Endothelial cell of umbilical vein (primary cell): Measurements from ENCODE around the gene FUZ. TPM values are rescaled to one million over a fixed set of nuclear protein-coding genes. Genes with fewer than 3 reads are reported as not detected.

ENCODE experiments used
- BruUV-seq: library from RNA; stranded (reverse); fragments of 400-500 nt; replicated peaks from 2 replicates; lab custom pipeline; 2021; lab: Mats Ljungman, UMichigan
- CTCF ChIA-PET: fragments of 300-600, 350-600 bp; sonication (Branson Sonifier 250); formaldehyde crosslinking; loops from one replicate; lab custom pipeline; 2021; ENCODE audit warnings: antibody characterized with exemption, inconsistent platforms; lab: Charles Lee
- POLR2A ChIA-PET: fragments of 300-600, 350-600 bp; sonication (Branson Sonifier 250); formaldehyde crosslinking; loops from one replicate; lab custom pipeline; 2021; ENCODE audit warnings: antibody characterized with exemption, inconsistent platforms; lab: Charles Lee
- DNase-seq: peaks from one replicate; pipeline ENCODE4 v3.0.0-alpha.2; 2011; ENCODE audit warnings: low read depth, low spot score
- FAIRE-seq: peaks from 2 replicates; lab custom pipeline; 2011; peaks lifted over from hg19 to GRCh38; lab: Jason Lieb, UNC
- H2AFZ ChIP-seq: 2 replicates; pipeline ENCODE4 v1.6.0; 2012; ENCODE audit warnings: low read depth, low read length, control low read depth, inconsistent platforms
- H3K27ac ChIP-seq: 2 replicates; pipeline ENCODE4 v1.5.1; 2011; ENCODE audit warnings: low read depth, mild to moderate bottlenecking, control low read depth, low read length, moderate library complexity; ENCODE audit not compliant: insufficient read depth
- H3K27me3 ChIP-seq, 2 experiments: 2 replicates each; pipeline versions ENCODE4 v1.6.0 to v1.6.1; 2011; ENCODE audit warnings: low read length in 2 of 2, mixed read lengths in 1 of 2; ENCODE audit not compliant: control insufficient read depth in 2 of 2, insufficient read depth in 2 of 2
- H3K36me3 ChIP-seq, 2 experiments: 2 replicates in 1 of 2; 3 replicates in 1 of 2; pipeline ENCODE4 v1.5.1; 2011; ENCODE audit warnings: low read length in 2 of 2, mild to moderate bottlenecking in 1 of 2, moderate library complexity in 1 of 2; ENCODE audit not compliant: control insufficient read depth in 2 of 2, insufficient read depth in 2 of 2; ENCODE audit errors: extremely low read depth in 1 of 2
- H3K4me1 ChIP-seq: 3 replicates; pipeline ENCODE4 v1.5.1; 2011; ENCODE audit warnings: mild to moderate bottlenecking, low read length; ENCODE audit not compliant: control insufficient read depth, insufficient read depth; ENCODE audit errors: extremely low read depth
- H3K4me2 ChIP-seq: 2 replicates; pipeline ENCODE4 v1.6.1; 2011; ENCODE audit warnings: low read length, control low read depth, mixed read lengths; ENCODE audit not compliant: insufficient read depth
- H3K4me3 ChIP-seq, 3 experiments: fragments of 200-600 bp in 1 of 3; sonication (generic), shearing (Covaris generic) in 1 of 3; replicated peaks in 1 of 3; 2 replicates each; pipeline ENCODE4 v1.5.1; 2011 to 2016; ENCODE audit warnings: control low read depth in 3 of 3, low read length in 3 of 3, mild to moderate bottlenecking in 2 of 3, inconsistent platforms in 1 of 3, low read depth in 1 of 3, moderate library complexity in 1 of 3; ENCODE audit not compliant: insufficient read depth in 1 of 3
- H3K79me2 ChIP-seq: 2 replicates; pipeline ENCODE4 v1.6.0; 2012; ENCODE audit warnings: low read length, inconsistent platforms; ENCODE audit not compliant: control insufficient read depth, insufficient read depth
- H3K9ac ChIP-seq: replicated peaks from 2 replicates; pipeline ENCODE3; 2011; ENCODE audit warnings: low read length, control low read depth; ENCODE audit not compliant: insufficient read depth; ENCODE audit errors: extremely low read depth
- H3K9me1 ChIP-seq: replicated peaks from 3 replicates; pipeline ENCODE4 v1.6.0; 2011; ENCODE audit warnings: mild to moderate bottlenecking, low read length; ENCODE audit not compliant: control insufficient read depth, insufficient read depth; ENCODE audit errors: extremely low read depth
- H3K9me3 ChIP-seq: replicated peaks from 2 replicates; pipeline ENCODE4 v1.5.1; 2012; ENCODE audit warnings: low read length, inconsistent platforms; ENCODE audit not compliant: control insufficient read depth, insufficient read depth
- H4K20me1 ChIP-seq: replicated peaks from 2 replicates; pipeline ENCODE3; 2011; ENCODE audit warnings: mild to moderate bottlenecking, low read length; ENCODE audit not compliant: control insufficient read depth, insufficient read depth; ENCODE audit errors: extremely low read depth
- EZH2 ChIP-seq: IDR thresholded peaks from 2 replicates; pipeline ENCODE4 v1.6.1; 2012; ENCODE audit warnings: borderline replicate concordance, low read depth, mild to moderate bottlenecking, moderate library complexity, low read length, inconsistent platforms; ENCODE audit not compliant: severe bottlenecking
- GATA2 ChIP-seq: IDR thresholded peaks from 2 replicates; pipeline ENCODE4 v1.7.0; 2011; ENCODE audit warnings: low read depth, mild to moderate bottlenecking, moderate library complexity, mixed read lengths, low read length; ENCODE audit not compliant: insufficient read length, insufficient read depth
- JUN ChIP-seq: IDR thresholded peaks from 2 replicates; pipeline ENCODE4 v1.6.1; 2011; ENCODE audit warnings: borderline replicate concordance, low read depth; ENCODE audit not compliant: insufficient read length, insufficient read depth
- MYC ChIP-seq: IDR thresholded peaks from one replicate; pipeline ENCODE4 v1.6.1; 2011; ENCODE audit warnings: mild to moderate bottlenecking, low read depth, low read length
- POLR2A ChIP-seq: IDR thresholded peaks from 2 replicates; pipeline ENCODE4 v1.6.1; 2012; ENCODE audit warnings: low read depth, mild to moderate bottlenecking, control low read depth, low read length
- POLR2AphosphoS5 ChIP-seq: IDR thresholded peaks from 2 replicates; pipeline ENCODE4 v1.6.1; 2012; ENCODE audit warnings: low read depth, mild to moderate bottlenecking, control low read depth, low read length, moderate library complexity; ENCODE audit not compliant: insufficient read depth
- dilution Hi-C: fragments of 300-500 bp; cut with MboI; formaldehyde crosslinking; loops from one replicate; pipeline ENCODE4 v1.15.0; 2019; ENCODE audit warnings: low sequenced_read_pairs; ENCODE audit not compliant: extremely low pct_ligation_motif_present
- intact Hi-C: fragments of 100-400 bp; cut with micrococcal nuclease; formaldehyde crosslinking; loops from one replicate; pipeline ENCODE4 v1.10.0; 2022
- polyA plus RNA-seq, 4 experiments: library from polyadenylated mRNA; depleted of rRNA in 3 of 4; stranded (reverse) in 3 of 4; unstranded in 1 of 4; fragments of >200 nt; gene quantifications; 2 replicates each; pipeline versions ENCODE4 v1.2.1 to v1.2.3, GENCODE V29; 2011 to 2012; ENCODE audit warnings: missing spikeins in 1 of 4
- total RNA-seq: library from RNA; stranded (reverse); gene quantifications from 2 replicates; pipeline ENCODE4 v1.2.3, GENCODE V29; 2021
- TF ChIP-seq, protein P1 (sequence below), 2 donors: IDR thresholded peaks; 1 replicate in 1 of 2; 2 replicates in 1 of 2; pipeline ENCODE4 v1.5.1; 2011; ENCODE audit warnings: low read length in 2 of 2, mild to moderate bottlenecking in 2 of 2, moderate library complexity in 2 of 2, control low read depth in 1 of 2, inconsistent platforms in 1 of 2, low read depth in 1 of 2; ENCODE audit not compliant: insufficient read depth in 1 of 2; ENCODE audit errors: extremely low read depth in 1 of 2

FUZ gene
- total and polyA plus RNA-seq, 2 donors (not counting 3 experiments of a cell fraction or from before 2014, with no cell fraction given) = 12.3 to 14.0 TPM

DNA sequence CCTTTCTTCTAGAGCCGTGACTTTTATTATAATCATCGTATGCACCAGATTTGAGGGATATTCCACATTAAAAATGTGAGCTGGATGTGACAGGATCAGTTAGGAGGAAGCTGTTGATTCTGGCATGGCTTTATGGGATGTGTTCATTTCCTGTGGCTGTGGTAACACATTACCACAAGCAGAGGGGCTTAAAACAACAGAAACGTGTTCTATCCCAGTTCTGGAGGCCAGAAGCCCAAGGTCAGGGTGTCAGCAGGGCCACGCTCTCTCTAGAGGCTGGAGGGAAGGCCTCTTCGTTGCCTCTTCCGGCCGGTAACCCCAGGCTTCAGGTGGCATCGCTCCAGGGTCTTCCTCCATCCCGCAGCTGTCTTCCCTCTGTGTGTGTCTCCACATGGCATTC lies 19.5 kb upstream of the FUZ start:
- H3K9ac ChIP-seq = no peak overlapping the region
- H3K9me3 ChIP-seq = no peaks in the 10 kb centered on the region
- H3K4me1 ChIP-seq = peaks cover 8% of the 10 kb centered on the region
- BruUV-seq = no TSS peak
- H3K9me1 ChIP-seq = no peaks in the 10 kb centered on the region
- no peaks in the 10 kb centered on the region for H3K27me3 ChIP-seq
- no peaks in the 10 kb centered on the region for H3K79me2 ChIP-seq
- peak; percentile 82 for FAIRE-seq
- TF ChIP-seq EZH2 (no peak), POLR2A (no peak), GATA2 (no peak), JUN (no peak), POLR2AphosphoS5 (no peak), MYC (no peak)
- TF ChIP-seq, protein P1, sequence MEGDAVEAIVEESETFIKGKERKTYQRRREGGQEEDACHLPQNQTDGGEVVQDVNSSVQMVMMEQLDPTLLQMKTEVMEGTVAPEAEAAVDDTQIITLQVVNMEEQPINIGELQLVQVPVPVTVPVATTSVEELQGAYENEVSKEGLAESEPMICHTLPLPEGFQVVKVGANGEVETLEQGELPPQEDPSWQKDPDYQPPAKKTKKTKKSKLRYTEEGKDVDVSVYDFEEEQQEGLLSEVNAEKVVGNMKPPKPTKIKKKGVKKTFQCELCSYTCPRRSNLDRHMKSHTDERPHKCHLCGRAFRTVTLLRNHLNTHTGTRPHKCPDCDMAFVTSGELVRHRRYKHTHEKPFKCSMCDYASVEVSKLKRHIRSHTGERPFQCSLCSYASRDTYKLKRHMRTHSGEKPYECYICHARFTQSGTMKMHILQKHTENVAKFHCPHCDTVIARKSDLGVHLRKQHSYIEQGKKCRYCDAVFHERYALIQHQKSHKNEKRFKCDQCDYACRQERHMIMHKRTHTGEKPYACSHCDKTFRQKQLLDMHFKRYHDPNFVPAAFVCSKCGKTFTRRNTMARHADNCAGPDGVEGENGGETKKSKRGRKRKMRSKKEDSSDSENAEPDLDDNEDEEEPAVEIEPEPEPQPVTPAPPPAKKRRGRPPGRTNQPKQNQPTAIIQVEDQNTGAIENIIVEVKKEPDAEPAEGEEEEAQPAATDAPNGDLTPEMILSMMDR (IDR thresholded peaks at IDR 0.05; ENCODE audit: extremely low read depth in 1 of 2, insufficient read depth in 1 of 2, low read depth in 1 of 2, low read length in 2 of 2) = no peak
- H3K4me3 ChIP-seq = no peak overlapping the region
- dilution Hi-C loops = no loop called here
- H3K36me3 ChIP-seq = peaks cover 11 to 64% of the 10 kb centered on the region in 2 experiments
- DNase-seq = no peak
- ChIA-PET CTCF (interaction anchor here (0.5 to 1.5 kb wide), 3 partner anchors 10 to 59 kb away, joined by 3 to 7 read pairs (median 3); no protein-coding TSS in a partner anchor), POLR2A (no interaction called here)
- no peak overlapping the region for H3K4me2 ChIP-seq
- H4K20me1 ChIP-seq = no peaks in the 10 kb centered on the region
- peak overlapping the region; percentile 15 for H3K27ac ChIP-seq
- intact Hi-C loops = no loop called here
- H2AFZ ChIP-seq = no peak overlapping the region
